Femur (tissue), 1 donor: Measurements from ENCODE around the gene ANKMY1.

Experiments
- DNase-seq: peaks from one replicate; pipeline ENCODE4 v3.0.0-alpha.2; 2017

ANKMY1 gene

DNA sequence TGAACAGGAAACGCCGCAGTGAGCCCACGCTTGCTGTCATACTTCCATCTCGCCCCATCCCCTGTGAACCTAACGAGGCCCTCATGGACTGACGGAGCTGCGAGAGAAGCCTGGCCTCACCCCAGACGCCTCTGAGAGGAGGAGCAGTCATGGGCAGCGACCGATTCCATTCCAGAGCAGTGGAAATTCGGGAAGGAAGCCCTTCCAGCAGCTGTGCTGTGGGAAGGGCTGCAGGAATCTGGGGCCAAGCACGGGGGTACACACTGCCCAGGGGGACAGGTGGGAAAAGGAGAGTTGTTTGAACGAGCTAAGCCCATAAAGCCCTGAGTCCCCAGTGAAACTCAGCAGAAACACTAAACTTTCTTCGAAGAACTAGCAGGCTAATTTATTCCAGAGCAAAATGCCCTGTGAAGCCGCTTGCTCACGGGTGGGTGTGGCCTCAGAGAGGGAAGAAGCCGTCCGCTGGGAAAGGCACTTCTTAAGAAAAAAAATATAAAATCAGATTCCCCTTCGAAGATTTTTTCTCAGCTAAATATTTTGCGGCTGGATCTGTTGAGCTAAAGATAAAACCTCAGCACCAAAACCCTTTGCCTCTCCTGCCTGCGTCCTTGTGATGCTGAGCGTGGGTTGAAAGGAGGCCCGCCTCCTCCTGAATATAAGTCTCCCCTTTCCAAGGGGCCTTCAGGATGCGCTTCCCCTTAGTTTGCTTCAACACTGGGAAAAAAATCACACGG, 38.2 kb downstream of the ANKMY1 start:
- DNase-seq: peak; percentile 39

- no peak for DNase-seq
These were observed 38.8 kb downstream of the ANKMY1 start for GRCh38 chr2:240518981-240519380.

DNA sequence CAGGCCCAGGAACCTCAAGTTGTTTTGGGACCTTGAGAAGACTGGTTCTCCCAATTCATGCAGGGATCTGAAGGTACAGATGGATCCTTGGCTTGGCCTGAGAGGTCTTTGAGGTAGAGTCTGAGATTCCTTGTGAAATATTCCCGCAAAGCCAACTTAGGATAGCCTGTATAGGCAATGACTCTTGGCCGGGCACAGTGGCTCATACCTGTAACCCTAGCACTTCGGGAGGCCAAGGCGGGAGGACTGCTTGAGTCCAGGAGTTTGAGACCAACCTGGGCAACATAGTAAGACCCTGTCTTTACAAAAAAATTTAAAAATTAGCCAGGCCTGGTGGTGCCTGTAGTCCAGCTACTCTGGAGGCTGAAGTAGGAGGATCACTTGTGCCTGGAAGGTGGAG, 40.4 kb downstream of the ANKMY1 start:
- no peak for DNase-seq

DNA sequence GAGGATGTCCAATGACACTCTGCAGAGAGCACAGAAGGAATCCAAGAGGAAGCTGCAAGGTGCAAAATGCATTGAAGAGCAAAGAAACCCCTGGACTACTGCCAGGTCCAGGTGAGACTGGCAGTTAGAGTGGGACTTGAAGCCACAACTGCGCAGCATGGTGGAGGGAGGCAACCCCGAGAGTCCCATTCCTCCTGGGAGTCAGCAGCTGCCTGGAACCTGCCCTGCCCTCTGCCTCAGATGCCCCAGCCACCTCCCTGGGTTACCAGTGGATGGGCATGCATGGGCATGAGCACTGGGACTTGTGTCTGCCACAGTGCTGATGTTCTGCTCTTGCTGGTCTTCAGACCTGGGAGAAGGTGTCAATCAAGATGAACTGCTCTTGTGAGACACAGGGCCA, 43.2 kb downstream of the ANKMY1 start:
- DNase-seq: no peak

GRCh38 chr2:240513549-240514287, 44.1 kb downstream of the ANKMY1 start:
- DNase-seq: peak; percentile 82

DNA sequence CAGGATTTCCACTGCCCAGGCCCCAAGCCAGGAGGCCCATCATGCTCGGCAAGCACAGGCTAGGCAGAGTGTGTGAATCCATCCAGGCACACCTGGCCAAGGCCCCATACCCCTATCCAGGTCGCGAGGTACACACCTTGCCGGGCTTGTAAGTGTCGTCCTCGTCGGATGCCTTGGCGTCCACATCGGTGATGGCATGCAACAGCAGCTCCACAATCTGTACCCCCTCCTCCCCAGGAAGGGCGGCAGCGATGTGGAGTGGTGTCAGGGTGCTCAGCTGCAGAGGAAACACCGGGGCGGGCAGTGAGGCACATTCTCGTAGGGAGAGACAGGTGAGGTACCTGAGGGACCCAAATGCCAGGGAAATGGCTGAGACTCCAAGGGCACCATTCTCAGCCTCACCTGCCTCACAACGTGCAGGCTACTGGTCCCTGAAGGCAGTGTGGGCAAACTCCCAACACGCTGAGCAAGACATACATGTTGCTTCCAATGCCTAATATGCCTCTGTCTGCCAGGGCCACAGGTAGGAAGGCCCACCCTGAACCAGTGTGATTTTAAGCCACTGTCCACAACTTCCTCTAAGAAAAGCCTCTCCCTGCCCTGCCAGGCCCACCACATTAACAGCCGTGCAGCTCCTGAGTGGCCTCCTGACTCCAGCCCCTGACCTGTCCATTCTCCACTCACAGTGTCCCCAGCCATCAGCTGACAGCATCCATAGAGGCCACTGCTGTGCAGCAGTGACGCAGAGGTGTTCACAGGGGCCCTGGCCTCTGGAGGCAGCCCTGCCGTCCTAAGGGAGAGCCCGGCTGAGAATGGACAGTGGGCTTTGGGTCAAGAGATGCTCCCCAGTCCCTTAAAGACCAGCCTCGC, 44.9 kb downstream of the ANKMY1 start:
- DNase-seq: no peak

DNA sequence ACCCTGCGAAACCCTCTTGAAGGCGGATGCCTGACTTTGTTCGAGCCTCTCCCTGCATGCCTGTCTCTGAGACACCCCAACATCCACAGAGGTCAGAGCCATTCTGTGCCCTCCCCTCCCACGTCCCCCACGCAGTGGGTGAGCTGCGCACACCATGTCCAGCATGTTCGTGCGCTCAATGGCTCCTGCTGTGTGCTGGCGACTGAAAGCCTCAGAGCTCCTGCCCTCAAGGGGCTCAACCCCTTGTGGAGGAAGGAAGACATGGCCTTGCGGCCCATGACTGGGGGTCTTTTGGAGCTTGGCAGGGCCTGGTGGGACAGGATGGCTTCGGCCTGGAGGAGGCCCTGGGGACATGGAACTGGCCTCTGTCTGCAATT, 45.7 kb downstream of the ANKMY1 start:
- no peak for DNase-seq

GRCh38 chr2:240511351-240512108, 46.3 kb downstream of the ANKMY1 start:
- no peak for DNase-seq

- DNase-seq: no peak
These were observed 47.1 kb downstream of the ANKMY1 start for GRCh38 chr2:240510513-240511210.

- DNase-seq: no peak
These were observed 47.9 kb downstream of the ANKMY1 start for GRCh38 chr2:240509667-240510512.

DNA sequence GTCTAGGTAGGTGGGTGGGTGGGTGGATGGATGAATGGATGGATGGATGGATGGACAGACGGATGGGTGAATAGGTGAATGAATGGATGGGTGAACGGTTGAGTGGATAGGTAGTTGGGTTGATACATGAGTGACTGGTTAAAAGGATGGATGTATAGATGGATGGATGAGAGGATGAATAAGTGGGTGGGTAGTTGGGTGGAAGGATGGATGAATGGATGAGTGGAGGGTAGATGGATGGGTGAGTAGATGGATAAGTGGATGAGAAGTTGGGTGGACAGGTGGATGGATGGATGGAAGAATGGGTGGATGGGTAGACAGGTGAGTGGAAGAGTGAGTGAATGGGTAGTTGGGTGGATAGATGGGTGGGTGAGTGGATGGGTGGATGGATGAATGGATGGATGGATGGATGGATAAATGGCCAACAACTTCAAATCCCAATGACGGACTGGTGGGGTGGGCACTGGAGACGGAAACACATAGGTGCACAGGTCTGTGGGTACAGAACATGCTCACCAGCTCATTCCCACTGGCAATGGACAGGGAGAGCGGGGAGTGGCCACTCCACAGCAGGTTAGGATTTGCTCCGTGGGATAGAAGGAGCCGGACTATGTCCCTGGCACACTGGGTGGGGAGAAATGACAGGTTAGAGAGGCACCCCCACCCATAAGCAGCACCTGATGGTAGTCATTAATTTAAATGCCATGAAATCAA, 48.8 kb downstream of the ANKMY1 start:
- DNase-seq: no peak

DNA sequence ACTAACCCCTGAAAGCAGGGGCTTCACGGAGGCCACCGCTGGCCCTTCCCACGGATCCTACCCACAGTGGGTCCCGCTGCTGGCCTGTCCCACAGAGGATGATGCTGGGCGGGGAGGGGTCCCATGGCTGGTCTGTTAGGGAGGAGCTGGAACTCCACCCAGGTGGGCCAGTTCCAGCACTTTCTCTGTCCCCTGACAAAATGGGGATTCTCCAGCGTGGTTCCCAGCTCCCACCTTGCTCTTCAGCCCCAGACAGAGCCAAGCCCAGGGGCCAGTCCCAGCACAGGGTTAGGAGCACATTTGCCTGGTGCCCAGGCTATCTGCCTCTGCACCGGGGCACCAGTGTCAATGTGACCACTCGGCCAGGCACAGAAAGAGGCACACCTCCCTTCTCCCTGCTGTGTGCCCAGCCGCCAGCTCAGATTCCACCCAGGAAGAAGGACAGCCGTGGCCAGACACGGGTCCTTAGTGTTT, 50.0 kb downstream of the ANKMY1 start:
- no peak for DNase-seq

DNA sequence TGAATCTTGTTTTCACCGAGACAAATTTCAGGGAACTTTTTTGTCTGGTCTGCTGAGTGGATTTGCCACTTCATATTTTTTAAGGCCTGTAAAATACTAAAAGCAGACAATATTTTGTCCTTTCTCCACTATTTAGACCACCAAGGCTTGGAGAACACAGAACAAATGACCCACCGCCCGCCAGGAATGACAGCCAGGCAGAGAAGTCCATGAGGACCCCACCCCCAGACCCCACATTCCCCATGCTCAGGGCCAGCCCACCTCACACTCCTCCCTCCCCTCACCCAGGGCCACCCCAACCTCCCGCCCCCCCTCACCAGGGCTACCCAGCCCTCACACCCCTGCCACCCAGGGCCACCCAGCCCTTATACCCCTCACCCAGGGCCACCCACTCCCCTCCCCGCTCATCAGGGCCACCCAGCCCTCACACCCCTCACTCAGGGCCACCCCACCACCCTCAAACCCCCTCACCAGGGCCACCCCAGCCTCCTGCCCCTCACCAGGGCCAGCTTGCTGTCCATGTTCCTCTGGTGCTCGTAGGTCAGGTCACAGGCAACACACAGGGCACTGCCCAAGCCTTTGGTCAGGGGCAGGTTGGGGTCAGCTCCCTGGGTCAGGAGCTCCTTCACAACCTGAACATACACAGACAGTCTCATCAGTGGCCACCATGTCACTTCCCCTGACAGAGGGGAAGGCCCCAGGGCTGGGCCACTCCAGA, 50.6 kb downstream of the ANKMY1 start:
- DNase-seq: no peak

- DNase-seq: no peak
These were observed 51.3 kb downstream of the ANKMY1 start for GRCh38 chr2:240506406-240507059.

GRCh38 chr2:240505910-240506309, 51.9 kb downstream of the ANKMY1 start:
- DNase-seq: peak; percentile 5

GRCh38 chr2:240503848-240504247, 53.9 kb downstream of the ANKMY1 start:
- DNase-seq: peak; percentile 6

GRCh38 chr2:240503375-240503774, 54.4 kb downstream of the ANKMY1 start:
- DNase-seq: peak; percentile 4

DNA sequence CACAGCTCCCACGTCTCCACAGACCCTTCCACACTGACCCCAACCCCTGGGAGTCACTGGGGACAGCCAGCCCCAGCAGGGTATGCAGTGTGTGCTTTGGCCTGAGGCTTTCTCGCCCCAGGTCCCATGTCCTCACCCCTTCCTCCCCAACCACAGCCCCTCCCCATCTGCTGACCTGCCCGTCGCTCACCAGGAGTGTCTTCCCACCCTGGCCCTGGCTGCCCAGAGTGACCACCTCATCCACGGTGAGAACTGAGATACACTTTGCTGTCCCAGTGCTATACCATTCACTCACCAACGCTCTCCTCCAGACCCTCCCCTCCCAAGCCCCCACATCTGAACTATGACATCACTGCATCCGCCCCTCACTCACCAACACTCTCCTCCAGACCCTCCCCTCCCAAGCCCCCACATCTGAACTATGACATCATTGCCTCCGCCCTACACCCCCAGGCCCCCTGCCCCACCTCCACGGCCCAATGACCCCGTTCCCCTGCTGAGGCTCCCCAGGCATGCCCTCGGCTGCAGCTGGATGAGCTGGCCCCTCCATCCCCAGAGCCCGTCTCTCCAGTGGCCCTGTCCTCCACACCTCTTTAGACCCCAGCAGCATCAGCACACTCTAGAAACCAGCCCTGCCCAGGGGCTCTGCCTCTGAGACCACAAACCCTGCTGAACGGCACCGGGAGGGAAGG, 55.2 kb downstream of the ANKMY1 start:
- DNase-seq: peak; percentile 5
